SHP77 (cell line): ENCODE results near the gene MLEC.
"Not testable (repeated sequence)": the region's sequence is repeated elsewhere in the genome, so short reads cannot be mapped to it uniquely, and the experiment has no call there.

Source experiments
- DNase-seq, 2 experiments: peaks; one replicate each; lab custom pipeline; 2025; lab: John Stamatoyannopoulos, UW

MLEC gene

GRCh38 chr12:120720987-120721801 lies 34.2 kb downstream of the MLEC start:
- no peak for DNase-seq

- DNase-seq = no peak
Measured at GRCh38 chr12:120721866-120722265, 34.9 kb downstream of the MLEC start.

GRCh38 chr12:120722784-120723183 lies 35.8 kb downstream of the MLEC start:
- no peak for DNase-seq

GRCh38 chr12:120724720-120725119 lies 37.8 kb downstream of the MLEC start:
- no peak for DNase-seq

GRCh38 chr12:120725151-120725658 lies 38.3 kb downstream of the MLEC start:
- no peak for DNase-seq

- DNase-seq = peak; percentile 79 to 86
Measured at GRCh38 chr12:120725659-120726509, 38.9 kb downstream of the MLEC start, which contains the start of gene ACADS. ACADS (plus strand) TSS chr12:120725826; CDS start chr12:120725886, 60 bp downstream.

- no peak for DNase-seq
Measured at GRCh38 chr12:120726510-120726793, 39.5 kb downstream of the MLEC start.

GRCh38 chr12:120726961-120727360 lies 40.0 kb downstream of the MLEC start:
- DNase-seq = no peak

GRCh38 chr12:120732198-120732597 lies 45.2 kb downstream of the MLEC start:
- not testable (repeated sequence) for DNase-seq

GRCh38 chr12:120733574-120733973 lies 46.6 kb downstream of the MLEC start:
- no peak for DNase-seq

- DNase-seq = no peak
Measured at GRCh38 chr12:120734210-120734609, 47.3 kb downstream of the MLEC start.

GRCh38 chr12:120735181-120735580 lies 48.2 kb downstream of the MLEC start:
- no peak for DNase-seq

- no peak for DNase-seq
Measured at GRCh38 chr12:120736404-120737331, 49.7 kb downstream of the MLEC start.

GRCh38 chr12:120737557-120738251 lies 50.8 kb downstream of the MLEC start:
- DNase-seq = no peak

- no peak for DNase-seq
Measured at GRCh38 chr12:120738252-120739030, 51.5 kb downstream of the MLEC start.

- DNase-seq = no peak
Measured at GRCh38 chr12:120739031-120739762, 52.2 kb downstream of the MLEC start.

GRCh38 chr12:120739821-120740613 lies 53.1 kb downstream of the MLEC start:
- DNase-seq = no peak

GRCh38 chr12:120740871-120741270 lies 53.9 kb downstream of the MLEC start:
- DNase-seq = no peak
